Loucy (cell line): ENCODE results near the gene CLTA.
"Not testable (repeated sequence)": the region's sequence is repeated elsewhere in the genome, so short reads cannot be mapped to it uniquely, and the experiment has no call there.

Experiments
- H2AFZ ChIP-seq: fragments of 200-600 bp; sonication (generic); 2 replicates; pipeline ENCODE4 v1.6.0; 2016; ENCODE audit warnings: antibody characterized with exemption, mild to moderate bottlenecking, low read length, moderate library complexity
- H3F3A ChIP-seq: fragments of 200-600 bp; 2 replicates; pipeline ENCODE4 v1.6.0; 2016; ENCODE audit warnings: antibody characterized with exemption, low read depth, mild to moderate bottlenecking
- H3K27me3 ChIP-seq: fragments of 200-600 bp; sonication (generic); 2 replicates; pipeline ENCODE4 v1.6.1; 2014; ENCODE audit warnings: low read length, mild to moderate bottlenecking; ENCODE audit not compliant: insufficient read depth, poor library complexity, severe bottlenecking
- H3K36me3 ChIP-seq: fragments of 200-600 bp; sonication (generic); 2 replicates; pipeline ENCODE4 v1.6.1; 2016; ENCODE audit warnings: low read length; ENCODE audit not compliant: insufficient read depth
- H3K4me1 ChIP-seq: fragments of 200-600 bp; sonication (generic); 2 replicates; pipeline ENCODE4 v1.5.1; 2014; ENCODE audit warnings: low read length, mild to moderate bottlenecking; ENCODE audit not compliant: insufficient read depth, poor library complexity, severe bottlenecking
- H3K4me2 ChIP-seq: fragments of 200-600 bp; sonication (generic); 2 replicates; pipeline ENCODE4 v1.6.0; 2014; ENCODE audit warnings: antibody characterized with exemption, low read length, low read depth, mild to moderate bottlenecking; ENCODE audit not compliant: poor library complexity, severe bottlenecking
- H3K4me3 ChIP-seq: fragments of 200-600 bp; sonication (generic); 2 replicates; pipeline ENCODE4 v1.5.1; 2014; ENCODE audit warnings: low read length, mild to moderate bottlenecking, mixed read lengths; ENCODE audit not compliant: poor library complexity, severe bottlenecking
- H3K79me2 ChIP-seq: fragments of 200-600 bp; sonication (generic); 2 replicates; pipeline ENCODE4 v1.6.1; 2014; ENCODE audit warnings: low read length; ENCODE audit not compliant: insufficient read depth
- H3K9ac ChIP-seq: fragments of 200-600 bp; sonication (generic); 2 replicates; pipeline ENCODE4 v1.6.0; 2014; ENCODE audit warnings: mild to moderate bottlenecking, low read depth, low read length, moderate library complexity; ENCODE audit not compliant: poor library complexity, severe bottlenecking
- H3K9me2 ChIP-seq: fragments of 200-600 bp; sonication (generic); replicated peaks from 2 replicates; pipeline ENCODE4 v1.6.1; 2016; ENCODE audit warnings: low read depth, low read length, mixed read lengths
- H3K9me3 ChIP-seq: fragments of 200-600 bp; sonication (generic); 2 replicates; pipeline ENCODE4 v1.6.1; 2014; ENCODE audit warnings: mild to moderate bottlenecking, antibody characterized with exemption, low read length, low read depth; ENCODE audit not compliant: insufficient read depth
- H4K20me1 ChIP-seq: fragments of 200-600 bp; sonication (generic); 2 replicates; pipeline ENCODE4 v1.6.0; 2014; ENCODE audit warnings: antibody characterized with exemption, low read length, mild to moderate bottlenecking; ENCODE audit not compliant: insufficient read depth, poor library complexity, severe bottlenecking
- CTCF ChIP-seq: fragments of 200-600 bp; sonication (generic); conservative IDR thresholded peaks from 2 replicates; pipeline ENCODE4 v1.5.1; 2014; ENCODE audit warnings: mild to moderate bottlenecking, antibody characterized with exemption, low read length
- EZH2phosphoT487 ChIP-seq: fragments of 200-600 bp; IDR thresholded peaks from 2 replicates; pipeline ENCODE4 v1.6.1; 2018; ENCODE audit warnings: antibody characterized with exemption, mild to moderate bottlenecking, moderate library complexity, borderline replicate concordance

CLTA gene

GRCh38 chr9:36158917-36159316 lies 31.8 kb upstream of the CLTA start:
- peaks cover 7% of the 10 kb centered on the region for H3K4me1 ChIP-seq
- H3K79me2 ChIP-seq, result no peaks in the 10 kb centered on the region
- no peaks in the 10 kb centered on the region for H4K20me1 ChIP-seq
- no peaks in the 10 kb centered on the region for H3K27me3 ChIP-seq
- H3F3A ChIP-seq, result peaks cover 2% of the 10 kb centered on the region; the same call in 1 of the 2 replicates
- H3K36me3 ChIP-seq, result no peaks in the 10 kb centered on the region
- no peak overlapping the region for H3K4me3 ChIP-seq
- no peak overlapping the region for H3K4me2 ChIP-seq
- TF ChIP-seq EZH2phosphoT487, result no peak
- TF ChIP-seq CTCF, result no peak
- no peak overlapping the region for H3K9ac ChIP-seq
- peaks cover 5% of the 10 kb centered on the region; the same call in 1 of the 2 replicates for H3K9me3 ChIP-seq
- H2AFZ ChIP-seq, result no peak overlapping the region
- H3K9me2 ChIP-seq, result no peaks in the 10 kb centered on the region

- H3K27me3 ChIP-seq, H3K4me2 ChIP-seq, H3K79me2 ChIP-seq, H4K20me1 ChIP-seq, H3K4me1 ChIP-seq, H3K9me2 ChIP-seq, H3K9ac ChIP-seq, H2AFZ ChIP-seq, H3K4me3 ChIP-seq, H3K36me3 ChIP-seq, H3K9me3 ChIP-seq, H3F3A ChIP-seq: not testable (repeated sequence)
Observed at GRCh38 chr9:36159509-36159908, 31.2 kb upstream of the CLTA start.

- not testable (repeated sequence) for H4K20me1 ChIP-seq, H3K9me3 ChIP-seq, H3K9me2 ChIP-seq, H3F3A ChIP-seq, H3K9ac ChIP-seq, H3K36me3 ChIP-seq, H3K4me2 ChIP-seq, H3K4me3 ChIP-seq, H3K79me2 ChIP-seq, H3K4me1 ChIP-seq, H2AFZ ChIP-seq, H3K27me3 ChIP-seq
Observed at GRCh38 chr9:36160126-36160525, 30.6 kb upstream of the CLTA start.

GRCh38 chr9:36161187-36161586 lies 29.5 kb upstream of the CLTA start:
- TF ChIP-seq EZH2phosphoT487, result no peak
- no peak for TF ChIP-seq CTCF
- no peaks in the 10 kb centered on the region for H3F3A ChIP-seq
- H3K36me3 ChIP-seq, result no peaks in the 10 kb centered on the region
- H2AFZ ChIP-seq, result no peak overlapping the region
- no peaks in the 10 kb centered on the region for H4K20me1 ChIP-seq
- H3K9ac ChIP-seq, result no peak overlapping the region
- peaks cover 5% of the 10 kb centered on the region; the same call in 1 of the 2 replicates for H3K9me3 ChIP-seq
- no peaks in the 10 kb centered on the region for H3K79me2 ChIP-seq
- no peak overlapping the region for H3K4me2 ChIP-seq
- H3K27me3 ChIP-seq, result no peaks in the 10 kb centered on the region
- no peaks in the 10 kb centered on the region for H3K4me1 ChIP-seq
- no peak overlapping the region for H3K4me3 ChIP-seq
- no peaks in the 10 kb centered on the region for H3K9me2 ChIP-seq
